Gastroesophageal sphincter (tissue), 3 donors: ENCODE data around the gene LAMB1.

ENCODE experiments used
- CTCF ChIP-seq, 4 experiments: fragments of 200-600 bp in 2 of 4; fragments of 450-650 bp in 2 of 4; sonication (generic) in 1 of 4; IDR thresholded peaks; one replicate each; pipeline ENCODE4 v1.5.1; 2017 to 2019; ENCODE audit warnings: antibody characterized with exemption in 4 of 4, mild to moderate bottlenecking in 2 of 4, moderate library complexity in 2 of 4
- EP300 ChIP-seq: sonication (generic); formaldehyde crosslinking; IDR thresholded peaks from one replicate; pipeline ENCODE4 v1.6.1; 2017; ENCODE audit warnings: antibody characterized with exemption, mild to moderate bottlenecking
- POLR2A ChIP-seq, 2 donors: fragments of 450-650 bp; IDR thresholded peaks; one replicate each; pipeline ENCODE4 v1.6.1; 2017; ENCODE audit warnings: antibody characterized with exemption in 2 of 2, mild to moderate bottlenecking in 2 of 2, moderate library complexity in 1 of 2
- POLR2AphosphoS5 ChIP-seq: sonication (generic); formaldehyde crosslinking; IDR thresholded peaks from one replicate; pipeline ENCODE4 v1.6.1; 2017; ENCODE audit warnings: antibody characterized with exemption

- TF ChIP-seq CTCF (IDR thresholded peaks at IDR 0.05) (no peak), POLR2A (IDR thresholded peaks at IDR 0.05) (no peak), POLR2AphosphoS5 (no peak), EP300 (no peak)
These were observed 9.8 kb upstream of the LAMB1 start for GRCh38 chr7:108012499-108013430.
